Medulla oblongata (tissue), 1 donor: Measurements from ENCODE around the gene ADIPOR2.
"Not testable (repeated sequence)": the region's sequence is repeated elsewhere in the genome, so short reads cannot be mapped to it uniquely, and the experiment has no call there.

Experiments used
- DNase-seq: peaks from one replicate; pipeline ENCODE4 v3.0.0-alpha.2; 2015; ENCODE audit errors: extremely low spot score

The ADIPOR2 gene

GRCh38 chr12:1663440-1664132 is 27.3 kb upstream of the ADIPOR2 start:
- DNase-seq, result no peak

GRCh38 chr12:1665366-1665765 is 25.5 kb upstream of the ADIPOR2 start:
- DNase-seq, result no peak

GRCh38 chr12:1666215-1666614 is 24.7 kb upstream of the ADIPOR2 start:
- no peak for DNase-seq

- no peak for DNase-seq
These were observed 24.1 kb upstream of the ADIPOR2 start for GRCh38 chr12:1666685-1667162.

GRCh38 chr12:1668833-1669543 is 21.9 kb upstream of the ADIPOR2 start:
- DNase-seq, result peak; percentile 58

DNA sequence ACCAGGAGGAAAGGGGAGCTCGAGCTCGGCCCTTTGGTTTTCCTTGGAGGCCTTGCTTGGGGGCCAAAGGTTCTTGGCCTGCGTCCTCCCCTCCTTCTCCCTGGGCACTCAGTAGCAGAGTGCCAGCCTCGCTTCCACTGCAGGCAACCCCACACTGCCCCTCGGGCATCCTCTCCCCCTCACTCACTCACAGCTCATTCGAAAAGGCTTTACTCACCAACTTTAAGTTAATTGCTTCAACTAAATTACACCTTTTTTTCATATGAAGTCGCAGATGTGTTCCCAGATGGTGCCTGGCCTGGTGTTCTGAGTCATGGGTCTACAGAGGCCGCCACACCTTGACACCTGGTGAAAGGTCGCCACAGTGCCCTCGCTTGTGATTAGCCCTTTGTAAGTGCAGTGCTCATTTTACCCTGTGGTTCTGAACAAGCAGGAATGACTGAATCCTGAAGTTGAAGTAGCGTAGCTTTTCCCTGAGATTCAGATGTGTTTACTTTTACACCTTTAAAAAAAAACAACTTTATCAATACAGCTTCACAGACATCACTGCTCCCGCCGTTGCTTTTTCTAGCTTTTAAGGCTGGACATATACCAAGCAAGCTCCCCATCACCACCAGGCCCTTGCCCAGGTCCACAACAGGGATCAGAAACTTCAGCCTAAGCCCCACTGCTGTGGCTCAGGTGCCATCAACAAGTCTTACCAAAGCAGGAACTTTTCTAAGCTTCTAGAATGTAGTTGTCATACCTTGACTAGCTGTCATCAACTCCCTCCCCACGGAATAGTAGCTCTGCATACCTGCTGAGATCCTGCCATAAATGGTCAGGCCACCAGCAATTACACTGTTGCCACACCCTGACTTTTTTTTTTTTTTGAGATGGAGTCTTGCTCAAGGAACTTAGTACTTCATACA is 20.3 kb upstream of the ADIPOR2 start:
- no peak for DNase-seq

GRCh38 chr12:1676043-1676442 is 14.8 kb upstream of the ADIPOR2 start:
- no peak for DNase-seq

- no peak for DNase-seq
These were observed 9.9 kb upstream of the ADIPOR2 start for GRCh38 chr12:1680804-1681492.

- no peak for DNase-seq
These were observed 9.4 kb upstream of the ADIPOR2 start for GRCh38 chr12:1681493-1681807.

GRCh38 chr12:1688086-1688710 is 2.7 kb upstream of the ADIPOR2 start:
- DNase-seq, result no peak

DNA sequence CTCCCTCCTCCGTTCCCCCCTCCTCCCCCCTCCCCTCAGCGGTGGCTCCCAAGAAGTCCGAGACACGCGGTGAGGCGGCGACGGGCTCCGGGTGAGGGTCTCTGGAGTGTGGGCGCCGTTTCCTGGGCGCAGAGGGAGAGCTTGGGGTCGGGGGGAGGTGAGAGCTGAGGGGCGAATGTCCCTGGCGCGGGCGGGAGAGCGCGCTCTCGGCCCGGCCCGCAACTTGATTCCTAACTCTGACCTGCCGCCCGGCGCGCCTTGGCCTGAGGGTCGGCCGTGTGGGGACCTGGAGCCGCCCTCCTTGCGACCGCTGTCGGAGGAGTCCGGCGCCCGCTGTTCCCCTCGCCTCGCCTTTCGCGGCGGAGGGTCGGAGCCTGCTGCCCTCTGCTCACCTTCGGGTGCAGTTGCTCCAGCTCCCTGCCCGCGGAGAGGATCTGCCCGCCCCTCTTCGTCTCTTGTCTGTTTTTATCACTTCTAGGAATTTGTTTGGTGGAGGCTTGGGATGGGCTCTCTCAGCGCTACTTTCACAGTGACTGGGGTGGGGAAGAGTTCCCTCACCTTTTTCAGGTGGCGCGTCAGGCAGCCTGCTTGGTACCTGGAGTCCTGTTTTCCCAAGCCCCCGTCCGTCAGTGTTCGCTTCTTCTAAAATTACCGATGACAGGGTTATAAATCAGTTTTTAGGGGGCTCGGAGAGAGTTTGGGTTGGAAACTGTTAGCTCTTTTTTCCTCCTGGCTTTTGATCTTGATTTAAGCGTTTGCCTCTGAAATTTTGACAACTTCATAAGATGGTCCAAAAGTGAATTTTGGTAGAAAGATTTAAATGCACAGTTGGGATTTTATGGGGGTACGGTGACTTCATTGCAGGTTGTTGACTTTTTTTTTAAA is 495 bp downstream of the ADIPOR2 start:
- no peak for DNase-seq

DNA sequence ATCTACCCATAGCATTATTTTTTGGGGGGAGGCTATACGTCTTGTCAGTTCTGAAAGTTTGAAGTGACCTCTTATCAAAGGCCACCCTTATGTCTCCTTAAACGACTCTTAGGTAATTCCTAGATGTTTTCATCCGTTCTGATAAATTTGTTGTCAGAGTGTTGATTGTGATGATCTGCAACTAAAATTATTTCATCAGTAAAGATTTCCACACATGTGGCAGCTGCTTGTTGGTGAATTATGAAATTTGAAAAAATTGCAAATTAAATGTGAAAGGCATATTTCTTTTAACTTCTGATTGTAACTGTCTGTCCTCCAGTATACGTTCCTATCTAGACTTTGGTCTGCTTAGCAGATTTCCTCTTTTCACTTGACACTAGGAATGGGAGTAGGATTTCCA is 1.4 kb downstream of the ADIPOR2 start:
- DNase-seq, result peak; percentile 30

DNA sequence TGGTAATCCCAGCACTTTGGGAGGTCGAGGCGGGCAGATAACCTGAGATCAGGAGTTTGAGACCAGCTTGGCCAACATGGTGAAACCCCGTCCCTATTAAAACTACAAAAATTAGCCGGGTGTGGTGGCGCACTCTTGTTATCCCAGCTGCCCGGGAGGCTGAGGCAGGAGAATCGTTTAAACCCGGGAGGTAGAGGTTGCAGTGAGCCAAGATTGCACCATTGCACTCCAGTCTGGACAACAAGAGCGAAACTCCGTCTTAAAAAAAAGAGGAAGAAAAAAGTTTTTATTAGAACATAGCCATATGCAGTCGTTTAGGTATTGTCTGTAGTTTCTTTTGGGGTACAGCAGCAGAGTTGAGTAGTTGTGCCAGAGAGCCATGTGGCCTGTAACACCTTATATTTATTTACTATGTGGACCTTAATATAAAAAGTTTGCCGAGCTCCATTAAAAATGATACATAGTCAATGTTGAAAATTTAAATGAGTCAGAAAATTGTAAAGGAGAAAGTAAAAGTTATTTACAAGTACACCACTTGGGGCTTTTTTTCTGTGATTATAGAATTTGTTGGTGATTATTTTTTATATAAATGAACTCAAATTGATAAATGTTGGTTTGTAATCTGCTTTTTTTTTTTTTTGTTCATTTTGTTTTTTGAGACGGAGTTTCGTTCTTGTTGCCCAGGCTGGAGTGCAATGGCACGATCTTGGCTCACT is 2.2 kb downstream of the ADIPOR2 start:
- DNase-seq, result no peak

GRCh38 chr12:1695097-1695496 is 4.2 kb downstream of the ADIPOR2 start:
- DNase-seq, result not testable (repeated sequence)

GRCh38 chr12:1695886-1696670 is 5.2 kb downstream of the ADIPOR2 start:
- no peak for DNase-seq

GRCh38 chr12:1696800-1697199 is 5.9 kb downstream of the ADIPOR2 start:
- DNase-seq, result no peak

DNA sequence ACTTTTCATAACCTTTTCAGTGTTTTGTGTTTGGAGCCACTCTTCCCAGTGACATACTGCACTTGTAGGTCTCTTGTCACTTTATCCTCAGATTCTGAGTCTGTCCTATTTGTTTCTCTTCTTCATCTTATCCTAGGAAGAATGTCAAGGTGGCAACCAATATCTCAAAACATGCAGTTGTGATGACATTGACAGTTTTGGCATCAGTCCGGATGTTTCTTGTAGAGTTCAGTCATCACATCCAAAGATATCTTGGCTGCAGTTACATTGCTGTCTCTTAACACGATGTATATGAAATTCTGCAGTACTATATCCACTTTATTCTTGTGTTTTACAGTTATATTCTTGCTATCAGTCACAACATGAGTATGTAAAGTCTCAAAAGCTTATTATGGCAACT is 6.4 kb downstream of the ADIPOR2 start:
- no peak for DNase-seq

GRCh38 chr12:1698720-1699119 is 7.8 kb downstream of the ADIPOR2 start:
- no peak for DNase-seq

DNA sequence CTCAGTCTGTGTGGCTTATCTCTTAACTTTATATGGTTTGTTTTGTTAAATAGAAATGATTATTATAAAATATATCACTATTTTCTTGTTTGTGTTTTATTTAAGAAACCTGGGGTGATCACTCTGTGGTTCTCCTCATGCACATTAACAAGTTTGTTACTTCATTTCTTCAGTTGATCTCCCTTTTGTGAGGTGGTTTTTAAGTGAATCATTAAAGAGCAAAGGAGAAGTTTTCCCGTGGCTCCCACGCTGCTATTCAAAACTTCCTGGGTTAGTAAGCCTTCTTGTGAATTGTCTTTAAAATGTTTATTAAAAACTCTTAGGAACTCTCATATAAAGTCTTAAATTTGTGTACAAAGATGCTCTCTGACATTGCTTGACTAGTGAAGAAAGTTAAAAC is 11.8 kb downstream of the ADIPOR2 start:
- DNase-seq, result no peak
